Activated CD8-positive, alpha-beta memory T cell treated with anti-CD3 and anti-CD28 coated beads for 24 hours (primary cell): ENCODE measurements around the gene SANBR.

ENCODE experiments used
- DNase-seq: peaks from one replicate; pipeline ENCODE4 v3.0.0-alpha.2; 2020

SANBR gene

DNA sequence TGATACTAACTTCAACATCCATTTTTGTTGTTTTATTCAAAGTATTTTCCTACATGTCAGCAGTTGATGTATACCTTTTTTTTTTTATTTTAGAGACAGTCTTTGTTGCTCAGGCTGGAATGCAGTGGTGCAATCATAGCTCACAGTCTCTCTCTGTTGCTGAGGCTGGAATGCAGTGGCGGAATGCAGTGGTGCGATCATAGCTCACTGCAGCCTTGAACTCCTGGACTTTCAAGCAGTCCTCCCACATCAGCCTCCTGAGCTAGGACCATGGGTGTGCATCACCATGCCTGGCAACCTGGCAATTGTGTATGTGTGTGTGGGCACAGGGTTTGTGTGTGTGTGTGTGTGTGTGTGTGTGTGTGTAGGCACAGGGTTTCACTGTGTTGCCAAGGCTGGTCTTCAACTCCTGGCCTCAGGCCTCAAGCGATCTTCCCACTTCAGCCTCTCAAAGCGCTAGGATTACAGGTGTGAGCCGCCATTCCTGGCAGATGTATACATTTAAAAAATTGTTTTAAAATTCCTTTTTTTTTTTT, 24.8 kb downstream of the SANBR start:
- DNase-seq = no peak

DNA sequence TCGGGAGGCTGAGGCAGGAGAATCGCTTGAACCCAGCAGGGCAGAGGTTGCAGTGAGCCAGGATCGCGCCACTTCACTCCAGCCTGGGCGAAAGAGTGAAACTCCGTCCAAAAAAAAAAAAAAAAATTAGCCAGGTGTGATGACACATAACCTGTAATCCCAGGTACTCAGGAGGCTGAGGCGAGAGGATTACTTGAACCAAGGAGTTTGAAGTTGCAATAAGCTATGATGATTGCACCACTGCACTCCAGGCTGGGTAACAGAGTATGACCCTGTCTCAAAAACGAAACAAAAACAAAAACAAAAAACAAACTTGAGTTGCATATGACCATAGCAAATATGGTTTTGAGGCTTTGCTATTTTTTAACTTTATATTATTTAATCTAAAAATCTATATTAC, 25.8 kb downstream of the SANBR start:
- DNase-seq = no peak

DNA sequence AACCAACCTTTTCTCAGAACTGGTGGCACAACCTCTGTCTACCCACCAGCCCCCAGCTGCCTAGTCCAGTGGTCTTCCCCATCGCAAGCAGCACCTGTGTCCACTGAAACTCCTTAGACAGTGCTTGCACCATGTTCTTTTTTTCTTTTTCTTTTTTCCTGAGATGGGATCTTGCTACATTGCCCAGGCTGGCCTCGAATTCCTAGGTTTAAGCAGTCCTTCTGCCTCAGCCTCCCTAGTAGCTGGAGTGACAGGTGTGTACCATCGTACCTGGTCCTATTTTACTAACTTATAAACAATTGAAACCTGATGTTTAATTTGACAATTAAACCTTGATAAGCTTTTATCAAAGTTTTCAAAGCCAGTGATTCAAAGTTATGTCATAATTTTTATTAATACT, 30.8 kb downstream of the SANBR start:
- no peak for DNase-seq

- no peak for DNase-seq
Measured at GRCh38 chr2:61100801-61101200, 35.1 kb downstream of the SANBR start.

- DNase-seq = no peak
Measured at GRCh38 chr2:61109291-61109690, 43.6 kb downstream of the SANBR start.

DNA sequence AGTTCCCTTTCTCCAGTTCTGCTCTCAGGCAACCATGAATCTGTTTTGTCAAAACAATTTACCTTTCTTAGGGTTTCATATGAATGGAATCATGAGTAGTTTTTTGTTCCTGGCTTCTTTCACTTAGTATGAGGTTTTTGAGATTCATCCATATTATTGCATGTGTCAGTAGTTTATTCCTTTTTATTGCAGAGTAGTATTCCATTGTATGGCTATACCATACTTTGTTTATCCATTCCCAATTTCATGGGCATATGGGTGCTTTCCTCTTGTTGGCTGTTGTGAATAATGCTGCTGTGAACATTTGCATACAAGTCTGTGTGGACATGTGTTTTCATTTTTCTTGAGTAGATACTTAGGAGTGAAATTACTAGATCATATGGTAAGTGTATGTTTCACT, 46.0 kb downstream of the SANBR start:
- DNase-seq = no peak

DNA sequence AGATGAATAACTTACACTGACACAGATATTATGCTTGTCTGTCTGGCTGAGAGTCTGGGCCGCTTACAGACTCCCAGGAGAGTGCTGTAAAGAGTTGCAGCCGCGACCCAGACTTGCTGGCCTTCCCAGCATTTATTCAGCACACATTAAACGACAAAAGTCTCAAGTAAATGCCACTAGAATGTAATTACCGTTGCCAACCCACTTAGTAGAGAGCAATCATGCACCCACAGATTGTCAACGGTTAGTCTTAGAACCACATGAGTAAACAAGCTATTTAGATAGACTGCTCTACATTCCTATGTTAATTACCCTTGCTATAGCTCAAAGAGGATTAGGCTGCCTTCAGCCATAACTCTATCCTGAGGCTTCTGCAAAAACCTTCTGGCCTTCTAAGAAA, 48.5 kb downstream of the SANBR start:
- no peak for DNase-seq
